ENCODE measurements around the gene BMP7. TPM values are rescaled to one million over a fixed set of nuclear protein-coding genes. Genes with fewer than 3 reads are reported as not detected.

Gene BMP7
- total RNA-seq, 1 experiment from 2014 or later: 7.5 TPM

GRCh38 chr20:57260934-57261333 is 5.5 kb downstream of the BMP7 start:
- H3K4me1 ChIP-seq (ENCODE audit: insufficient read depth, low read length, poor library complexity, severe bottlenecking): peaks cover 50% of the 10 kb centered on the region
- H3K9me3 ChIP-seq (ENCODE audit: low read depth, low read length, poor library complexity, severe bottlenecking): no peaks in the 10 kb centered on the region
- peaks cover 25% of the 10 kb centered on the region for H3K27me3 ChIP-seq (replicated peaks; ENCODE audit: insufficient read depth, low read depth, low read length, poor library complexity)
- TF ChIP-seq EZH2 (IDR thresholded peaks at IDR 0.05; ENCODE audit: borderline replicate concordance, low read depth, low read length, poor library complexity, severe bottlenecking) (no peak), CTCF (conservative IDR thresholded peaks at IDR 0.05; ENCODE audit: low read depth, low read length) (no peak)
- H3K36me3 ChIP-seq (ENCODE audit: insufficient read depth, low read length, poor library complexity, severe bottlenecking): no peaks in the 10 kb centered on the region
- ChIA-PET CTCF (no interaction called here), POLR2A (ENCODE audit: low non-redundant PET) (no interaction called here)
- no TSS peak for BruUV-seq (replicated peaks)
- DNase-seq (ENCODE audit: low spot score): no peak
- no peak overlapping the region for H3K4me3 ChIP-seq (ENCODE audit: low read depth, low read length, poor library complexity, severe bottlenecking)
- intact Hi-C loops (cut with micrococcal nuclease; ENCODE audit: unreplicated experiment): no loop called here
- no peak overlapping the region for H3K27ac ChIP-seq (ENCODE audit: low read depth, low read length, poor library complexity, severe bottlenecking)

- intact Hi-C loops (cut with micrococcal nuclease; ENCODE audit: unreplicated experiment): no loop called here
- no TSS peak for BruUV-seq (replicated peaks)
- no peak overlapping the region for H3K4me3 ChIP-seq (ENCODE audit: low read depth, low read length, poor library complexity, severe bottlenecking)
- ChIA-PET CTCF (no interaction called here), POLR2A (ENCODE audit: low non-redundant PET) (interaction anchor here (0.7 kb wide), 1 partner anchor 83 kb away, joined by 3 read pairs; no protein-coding TSS in a partner anchor)
- DNase-seq (ENCODE audit: low spot score): no peak
- peaks cover 53% of the 10 kb centered on the region for H3K4me1 ChIP-seq (ENCODE audit: insufficient read depth, low read length, poor library complexity, severe bottlenecking)
- H3K36me3 ChIP-seq (ENCODE audit: insufficient read depth, low read length, poor library complexity, severe bottlenecking): no peaks in the 10 kb centered on the region
- no peak for TF ChIP-seq EZH2 (IDR thresholded peaks at IDR 0.05; ENCODE audit: borderline replicate concordance, low read depth, low read length, poor library complexity, severe bottlenecking)
- no peak for TF ChIP-seq CTCF (conservative IDR thresholded peaks at IDR 0.05; ENCODE audit: low read depth, low read length)
- H3K9me3 ChIP-seq (ENCODE audit: low read depth, low read length, poor library complexity, severe bottlenecking): no peaks in the 10 kb centered on the region
- peak overlapping the region; percentile 44 for H3K27ac ChIP-seq (ENCODE audit: low read depth, low read length, poor library complexity, severe bottlenecking)
- H3K27me3 ChIP-seq (replicated peaks; ENCODE audit: insufficient read depth, low read depth, low read length, poor library complexity): peaks cover 18% of the 10 kb centered on the region
These were observed 6.2 kb downstream of the BMP7 start for GRCh38 chr20:57259938-57260921.

GRCh38 chr20:57259121-57259937 is 7.1 kb downstream of the BMP7 start:
- intact Hi-C loops (cut with micrococcal nuclease; ENCODE audit: unreplicated experiment): no loop called here
- no peaks in the 10 kb centered on the region for H3K9me3 ChIP-seq (ENCODE audit: low read depth, low read length, poor library complexity, severe bottlenecking)
- CTCF ChIA-PET: no interaction called here
- peak; percentile 87 for DNase-seq (ENCODE audit: low spot score)
- H3K27ac ChIP-seq (ENCODE audit: low read depth, low read length, poor library complexity, severe bottlenecking): peak overlapping the region; percentile 44
- H3K36me3 ChIP-seq (ENCODE audit: insufficient read depth, low read length, poor library complexity, severe bottlenecking): no peaks in the 10 kb centered on the region
- peaks cover 53% of the 10 kb centered on the region for H3K4me1 ChIP-seq (ENCODE audit: insufficient read depth, low read length, poor library complexity, severe bottlenecking)
- TF ChIP-seq CTCF (conservative IDR thresholded peaks at IDR 0.05; ENCODE audit: low read depth, low read length) (no peak), EZH2 (IDR thresholded peaks at IDR 0.05; ENCODE audit: borderline replicate concordance, low read depth, low read length, poor library complexity, severe bottlenecking) (no peak)
- H3K27me3 ChIP-seq (replicated peaks; ENCODE audit: insufficient read depth, low read depth, low read length, poor library complexity): peaks cover 12% of the 10 kb centered on the region
- BruUV-seq (replicated peaks): no TSS peak
- POLR2A ChIA-PET (ENCODE audit: low non-redundant PET): no interaction called here
- no peak overlapping the region for H3K4me3 ChIP-seq (ENCODE audit: low read depth, low read length, poor library complexity, severe bottlenecking)

All from A673 (cell line).